Stimulated activated CD4-positive, alpha-beta T cell treated with anti-CD3 and anti-CD28 coated beads, Interleukin-12 subunit alpha, Interleukin-12 subunit beta, amount 100 ng/mL, for 24 hours (primary cell): ENCODE measurements around the gene PKHD1.

Source experiments
- DNase-seq, 2 experiments: peaks; one replicate each; pipeline ENCODE4 v3.0.0-alpha.2; 2020; ENCODE audit warnings: low read depth in 2 of 2

Gene PKHD1

DNA sequence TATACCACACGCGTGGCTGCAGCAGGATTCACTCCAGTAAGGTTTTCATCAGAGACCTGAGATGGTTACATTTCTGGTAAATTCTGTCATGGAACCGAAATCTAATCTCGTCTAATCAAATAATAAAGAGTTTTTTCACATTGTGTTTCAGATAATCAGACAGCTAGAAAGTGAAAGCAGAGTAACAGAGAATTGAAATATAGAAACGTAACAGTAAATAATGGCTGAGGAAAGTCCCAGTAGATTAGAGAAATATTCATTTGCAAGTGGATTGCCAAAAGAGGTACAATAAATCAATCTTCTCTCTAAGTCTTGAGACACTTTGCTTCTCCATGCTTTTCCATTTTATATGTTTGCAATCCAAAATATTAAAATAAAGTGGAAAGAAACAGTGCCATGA, 42.4 kb downstream of the PKHD1 start:
- no peak for DNase-seq

DNA sequence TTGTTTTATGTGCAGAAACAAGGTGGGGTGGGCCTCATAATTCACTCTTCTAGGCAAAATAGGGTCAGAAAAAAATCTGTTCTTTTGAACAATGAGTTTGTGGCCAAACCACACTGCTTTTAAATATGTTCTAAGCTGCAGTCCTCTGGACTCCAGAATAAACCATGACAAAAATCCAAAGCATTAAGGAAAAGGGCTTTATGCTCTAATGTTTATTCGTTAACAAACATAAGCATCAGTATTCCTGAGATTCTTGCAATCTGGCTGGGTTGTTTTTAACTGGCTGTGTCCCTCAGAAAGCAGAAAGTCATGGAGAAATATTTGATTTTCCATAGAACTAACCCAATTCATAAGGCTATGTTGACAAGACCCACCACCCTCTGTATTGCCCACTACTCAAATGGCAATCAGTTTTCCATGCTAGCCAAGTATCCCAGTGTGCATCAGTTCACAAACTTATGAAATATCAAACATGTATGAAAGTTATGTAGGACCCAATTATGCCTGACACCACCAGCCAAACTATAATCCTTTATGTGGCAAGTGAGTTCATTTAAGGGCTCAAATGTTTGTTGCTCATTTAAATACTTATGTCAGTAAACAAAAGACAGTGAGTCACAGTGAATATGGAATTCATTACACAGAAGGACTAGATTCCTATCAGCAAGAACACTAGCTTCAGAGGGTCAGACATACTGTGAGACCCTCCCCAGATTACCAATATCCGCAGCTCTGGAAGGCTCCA, 45.1 kb downstream of the PKHD1 start:
- no peak for DNase-seq

DNA sequence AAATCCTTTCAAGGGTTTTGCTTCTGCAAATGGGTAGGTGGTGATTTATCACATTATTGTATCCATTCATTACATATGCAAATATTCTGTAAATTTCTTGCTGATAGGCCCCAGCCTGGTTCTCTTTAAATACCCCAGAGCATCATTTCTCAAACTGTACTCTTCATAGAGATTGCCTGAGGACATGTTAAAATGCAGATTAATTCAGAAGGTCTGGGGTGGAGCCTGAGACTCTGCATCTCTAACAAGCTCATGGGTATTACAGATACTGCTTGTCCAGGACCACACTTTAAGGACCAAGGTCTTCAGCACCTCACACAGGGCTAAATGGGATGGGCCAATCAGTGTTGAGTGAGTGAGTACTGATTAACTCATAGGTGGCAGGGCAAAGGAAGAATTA, 46.3 kb downstream of the PKHD1 start:
- no peak for DNase-seq

DNA sequence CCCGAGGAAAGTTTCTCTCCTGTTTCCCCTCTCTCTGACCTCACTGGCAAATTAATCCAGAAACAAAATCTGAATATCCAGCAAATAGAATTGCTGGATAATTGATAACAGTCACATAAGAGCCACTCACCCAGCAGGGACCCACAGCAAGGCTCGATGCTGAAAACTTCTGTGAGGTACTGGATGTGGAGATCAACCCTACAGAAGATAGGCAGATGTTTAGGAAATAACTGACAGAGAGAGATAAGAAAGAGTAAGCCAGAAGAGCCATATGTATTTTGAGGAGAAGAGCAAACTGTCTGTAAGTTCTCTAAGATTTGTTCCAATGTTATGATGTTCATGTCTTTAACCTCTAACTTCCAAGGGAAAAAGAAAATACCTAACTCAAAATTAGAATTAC, 59.7 kb downstream of the PKHD1 start:
- DNase-seq, result no peak

DNA sequence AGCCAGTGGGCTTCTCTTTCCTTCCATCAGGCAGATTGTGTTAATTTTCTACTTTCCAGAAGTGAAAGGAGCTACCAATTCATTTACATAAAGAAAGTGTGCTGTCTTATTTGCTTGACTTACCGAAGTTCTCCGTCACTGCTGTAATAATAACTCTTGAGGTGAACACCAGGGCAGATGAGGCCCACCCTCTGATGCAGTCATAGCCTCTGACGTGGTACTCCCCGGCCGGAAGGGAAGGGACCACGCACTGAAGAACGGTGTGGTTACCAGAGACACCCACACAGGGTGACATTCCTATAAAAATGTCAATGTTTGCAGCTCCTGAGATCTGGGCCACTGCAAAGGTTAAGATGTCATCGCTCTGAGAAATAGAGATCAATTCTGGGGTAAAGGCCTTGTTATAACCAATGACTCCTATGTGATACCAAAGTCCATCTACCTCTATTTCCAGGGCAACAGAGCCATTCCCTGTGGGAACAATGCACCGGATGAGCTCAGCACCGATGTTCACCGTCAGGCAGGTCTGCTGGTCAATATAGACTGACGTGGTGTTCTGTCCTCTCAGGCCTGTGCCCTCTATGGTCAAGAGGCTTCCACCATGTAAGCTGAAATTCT, 62.9 kb downstream of the PKHD1 start:
- DNase-seq, result no peak

DNA sequence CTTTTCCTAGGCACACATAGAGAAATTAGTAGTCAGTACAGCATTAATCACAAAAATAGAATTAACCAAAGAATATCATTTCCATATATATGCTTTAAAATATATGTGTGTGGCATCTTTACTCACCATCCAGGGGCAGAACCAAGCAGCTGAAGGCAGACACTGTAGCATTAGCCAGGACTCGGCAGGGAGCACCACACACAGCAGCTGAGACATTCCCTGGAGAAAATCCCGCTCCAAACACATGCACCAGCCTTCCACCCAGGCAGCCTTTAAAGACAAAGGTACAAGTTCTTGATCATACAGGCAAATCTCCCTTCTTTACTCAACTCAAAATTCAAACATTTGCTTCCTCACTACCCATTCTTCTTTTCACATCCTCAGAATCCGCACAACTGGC, 64.7 kb downstream of the PKHD1 start:
- no peak for DNase-seq

DNA sequence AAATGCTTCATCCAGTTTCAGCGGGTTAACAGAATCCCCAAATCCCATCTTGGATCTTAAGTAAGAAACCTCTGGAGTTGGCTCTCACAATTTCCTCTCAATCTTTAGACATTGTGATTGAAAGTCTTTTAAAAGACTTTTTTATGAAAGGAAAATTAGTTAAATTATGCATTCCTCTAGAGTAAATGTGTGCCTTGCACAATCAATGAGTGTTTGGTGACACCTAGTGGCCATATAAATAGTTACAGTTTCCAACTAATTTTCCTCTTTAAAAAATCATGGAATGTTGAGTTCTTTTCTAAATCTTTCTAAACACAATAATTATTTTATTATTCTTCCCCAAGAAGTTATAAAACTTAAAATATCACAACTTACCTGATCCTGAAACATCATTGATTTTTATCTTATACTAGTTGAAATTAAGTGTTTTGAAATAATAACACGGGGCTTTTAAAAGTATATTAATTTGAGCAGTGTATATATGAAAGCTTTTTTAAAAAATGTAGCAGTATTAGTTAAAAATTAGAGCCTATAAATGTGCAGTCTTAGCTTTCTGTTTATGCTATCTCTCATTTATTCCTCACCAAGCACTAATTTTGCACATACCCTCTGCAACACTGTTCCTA, 66.4 kb downstream of the PKHD1 start:
- DNase-seq, result no peak

DNA sequence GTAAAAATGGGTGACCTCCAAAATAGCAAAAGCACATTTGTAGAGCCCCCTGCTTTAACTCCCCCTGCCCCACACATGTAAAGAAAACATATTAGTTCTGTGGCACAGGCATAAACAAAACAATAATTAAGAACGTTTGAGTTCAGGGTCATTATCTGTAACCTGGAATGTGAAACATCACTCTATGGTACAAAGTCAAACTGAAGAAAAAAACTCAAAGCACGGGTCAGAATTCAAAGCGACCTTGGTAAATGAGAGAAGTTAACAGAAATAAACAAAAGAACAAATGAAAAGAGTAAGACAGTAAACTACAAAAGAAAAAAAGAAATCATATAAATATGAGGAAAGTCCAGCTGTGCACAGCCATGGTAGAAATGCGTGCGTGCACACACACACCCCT, 67.5 kb downstream of the PKHD1 start:
- no peak for DNase-seq

DNA sequence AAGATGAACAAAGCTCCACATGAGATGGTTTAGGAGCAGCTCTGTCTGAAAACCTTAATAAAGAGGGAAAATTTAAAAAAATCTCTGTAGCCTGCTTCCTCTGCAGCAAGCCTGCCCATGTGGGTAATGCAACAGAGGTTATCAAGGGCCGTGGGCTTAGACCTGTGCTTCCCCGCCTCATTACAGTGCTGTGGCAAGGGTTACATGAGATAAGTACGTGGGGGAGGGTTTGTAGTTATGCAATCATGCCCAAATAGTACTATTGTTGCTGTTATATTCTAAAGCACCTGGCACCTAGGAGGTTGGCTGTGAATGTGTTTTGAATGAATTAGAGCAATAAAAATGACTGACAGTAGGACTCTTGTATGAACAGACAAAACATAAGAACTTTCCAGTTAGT, 68.3 kb downstream of the PKHD1 start:
- DNase-seq, result no peak

DNA sequence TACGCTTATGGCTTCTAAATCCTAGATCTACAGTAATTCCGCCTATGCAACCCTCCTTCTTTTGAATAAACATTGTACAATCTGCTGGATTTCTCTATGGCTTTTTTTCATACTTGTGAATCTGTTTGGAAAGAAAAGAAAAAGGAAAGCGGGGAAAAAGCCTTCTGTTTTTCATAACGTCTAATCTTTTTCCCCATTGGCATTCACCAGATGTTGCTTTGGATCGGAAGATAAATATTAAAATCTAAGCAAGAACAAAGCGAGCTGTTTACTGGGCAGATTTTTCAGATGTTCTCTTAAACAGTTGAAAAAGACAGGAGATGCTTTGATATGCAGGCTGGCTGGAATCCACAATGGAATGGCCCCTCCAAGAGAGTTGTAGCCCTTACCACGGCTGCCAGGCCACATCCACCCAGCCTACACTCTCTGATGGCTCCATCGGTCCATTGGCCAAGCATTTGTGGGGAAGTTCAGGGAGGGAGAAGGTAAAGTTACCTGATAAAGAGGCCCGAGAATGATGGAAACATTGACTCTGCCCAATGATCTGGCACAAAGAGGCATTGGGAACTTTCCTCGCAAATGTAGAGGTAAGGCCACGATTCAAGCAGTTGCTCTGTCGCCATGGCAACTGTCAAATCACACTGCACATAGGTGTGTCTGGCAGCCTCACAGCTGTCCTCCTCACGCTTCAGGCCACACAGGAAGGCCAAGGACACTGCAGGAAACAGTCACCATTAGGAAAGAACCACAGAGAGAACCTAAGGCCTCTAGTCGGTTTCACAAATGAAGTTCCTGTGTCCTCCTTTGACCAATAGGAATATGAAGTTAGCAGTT, 70.3 kb downstream of the PKHD1 start:
- no peak for DNase-seq

DNA sequence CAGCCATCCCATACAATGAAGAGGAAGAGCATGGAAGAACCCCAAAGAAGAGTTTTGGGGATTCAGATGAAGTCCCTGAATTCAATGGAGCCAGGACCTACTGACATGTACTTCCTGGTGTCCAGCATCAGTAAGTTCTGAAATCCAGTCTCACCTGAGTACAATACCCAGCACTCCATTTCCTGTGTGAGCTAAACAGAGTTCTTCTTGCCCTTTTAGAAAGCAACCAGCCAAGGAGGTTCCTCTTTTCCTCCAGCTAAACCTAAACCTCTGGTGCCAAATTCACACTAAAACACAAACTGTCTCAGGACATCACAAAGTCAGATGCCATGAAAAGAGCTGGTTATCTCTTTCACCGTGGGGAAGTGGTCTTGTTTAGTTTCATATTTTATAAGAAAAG, 71.5 kb downstream of the PKHD1 start:
- no peak for DNase-seq

DNA sequence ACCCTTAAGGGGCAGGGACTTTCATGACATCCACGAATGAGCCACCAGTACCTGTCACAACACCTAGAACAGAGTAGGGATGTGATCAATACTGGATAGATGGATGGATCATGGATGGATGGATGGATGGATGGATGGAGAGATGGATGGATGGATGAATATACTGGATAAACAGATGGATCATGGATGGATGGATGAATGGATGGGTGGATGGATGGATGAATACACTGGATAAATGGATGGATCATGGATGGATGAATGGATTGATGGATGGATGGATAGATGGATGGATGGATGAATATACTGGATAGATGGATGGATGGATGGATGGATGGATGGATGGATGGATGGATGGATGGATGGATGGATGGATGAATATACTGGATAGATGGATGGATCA, 73.0 kb downstream of the PKHD1 start:
- no peak for DNase-seq

DNA sequence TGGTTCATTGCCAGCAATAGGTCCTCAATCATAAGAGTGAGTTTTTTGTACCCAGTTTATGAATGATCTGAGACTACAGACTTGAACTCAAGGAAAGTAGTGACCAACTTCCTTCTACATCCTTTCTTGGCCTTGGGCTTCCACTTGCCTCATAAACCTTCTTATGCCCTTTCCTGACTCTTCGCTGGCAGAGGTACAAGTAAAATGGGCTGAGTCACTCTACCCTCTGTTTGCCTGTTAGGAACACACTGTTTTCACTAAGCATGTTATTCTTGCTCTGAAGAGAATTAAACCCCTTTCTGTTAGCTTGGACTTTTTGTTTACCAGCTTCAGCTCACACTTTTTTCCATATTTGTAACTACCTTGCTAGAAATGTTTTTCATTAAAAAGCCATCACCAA, 74.4 kb downstream of the PKHD1 start:
- DNase-seq, result no peak

DNA sequence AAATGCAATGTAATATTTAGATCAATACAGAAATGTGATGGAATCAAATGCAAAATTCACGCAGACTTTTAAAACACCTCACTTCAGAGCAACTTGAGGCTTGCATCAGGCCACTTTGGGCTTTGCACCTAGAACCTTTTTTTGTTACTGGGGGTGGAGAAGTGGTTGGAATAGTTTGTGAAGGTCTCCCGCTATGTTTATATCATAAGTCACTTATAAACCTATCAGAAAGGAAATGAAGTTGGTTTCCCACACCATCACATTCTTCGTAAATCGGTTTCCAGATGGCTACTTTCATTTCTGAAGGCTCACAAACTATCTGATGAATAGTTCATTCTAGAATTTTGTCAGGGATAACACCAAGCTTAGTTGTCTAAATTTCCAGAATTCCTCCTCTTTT, 74.8 kb downstream of the PKHD1 start:
- no peak for DNase-seq

DNA sequence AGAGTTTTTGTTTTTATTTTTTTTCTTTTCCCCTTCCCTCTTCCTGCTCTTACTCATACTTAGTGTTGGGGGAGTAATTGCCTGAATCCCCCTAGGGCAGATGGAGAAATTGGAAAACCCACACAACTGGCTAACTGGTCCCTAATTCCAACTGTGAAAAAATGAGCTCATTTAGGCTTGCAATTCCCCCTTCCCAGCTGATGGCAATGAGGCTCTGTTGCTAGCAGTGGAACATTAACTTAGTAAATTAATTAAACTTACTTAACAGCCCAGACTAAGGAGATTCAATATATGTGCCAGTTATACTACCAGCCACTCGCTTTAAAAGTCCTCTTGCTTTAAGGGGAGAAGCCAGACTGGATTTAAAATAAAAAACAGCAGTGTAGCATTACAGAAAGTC, 76.6 kb downstream of the PKHD1 start:
- no peak for DNase-seq

DNA sequence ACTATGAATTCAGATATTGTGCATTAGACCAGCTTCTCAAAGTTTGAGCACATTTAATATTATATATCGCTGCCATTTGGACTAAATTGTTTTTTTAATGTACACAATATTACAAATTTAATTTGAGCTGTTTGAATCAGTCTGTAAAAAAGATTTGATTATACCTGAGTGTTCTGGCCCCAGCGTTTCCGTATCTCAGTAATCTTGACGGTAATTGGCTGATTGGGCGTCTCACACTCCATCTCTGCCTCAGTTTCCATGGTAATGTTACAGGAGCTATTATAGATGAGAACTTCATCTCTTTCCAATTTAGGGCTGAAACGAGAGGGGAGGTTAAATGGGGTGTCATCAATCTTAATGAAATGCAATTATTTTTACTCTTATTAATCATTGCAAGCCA, 77.3 kb downstream of the PKHD1 start:
- DNase-seq, result no peak

DNA sequence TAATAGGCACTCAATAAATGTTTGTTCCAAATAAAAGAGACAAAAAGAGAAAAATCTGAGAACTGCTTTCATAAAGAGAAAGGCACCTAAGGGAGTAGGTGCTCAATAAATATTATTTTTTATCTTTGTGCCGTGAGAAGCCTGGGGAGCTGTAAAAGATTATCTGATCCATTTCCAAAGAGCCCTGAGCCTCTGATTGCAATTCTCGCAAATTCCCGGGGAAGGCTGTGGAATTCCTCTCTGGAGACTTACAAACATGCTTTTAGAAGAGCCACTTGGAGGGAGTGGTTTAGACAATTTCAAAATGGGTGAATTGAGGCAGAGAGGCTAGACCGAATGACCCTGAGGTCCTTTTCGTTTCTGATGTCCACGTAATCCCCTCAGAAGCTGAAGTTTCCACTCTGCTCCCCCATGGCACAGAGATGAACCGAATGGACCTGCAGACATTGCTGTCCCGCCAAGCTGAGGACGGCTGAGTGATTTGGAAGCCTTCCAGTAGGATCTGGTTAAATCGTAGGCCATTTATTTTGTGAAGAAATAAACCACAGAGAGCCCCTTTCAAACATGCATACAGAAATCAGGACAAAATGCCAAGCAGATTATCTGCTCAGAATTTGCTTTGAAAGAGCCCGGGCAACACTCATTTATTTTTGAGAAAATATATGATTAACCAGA, 77.8 kb downstream of the PKHD1 start:
- DNase-seq, result no peak

DNA sequence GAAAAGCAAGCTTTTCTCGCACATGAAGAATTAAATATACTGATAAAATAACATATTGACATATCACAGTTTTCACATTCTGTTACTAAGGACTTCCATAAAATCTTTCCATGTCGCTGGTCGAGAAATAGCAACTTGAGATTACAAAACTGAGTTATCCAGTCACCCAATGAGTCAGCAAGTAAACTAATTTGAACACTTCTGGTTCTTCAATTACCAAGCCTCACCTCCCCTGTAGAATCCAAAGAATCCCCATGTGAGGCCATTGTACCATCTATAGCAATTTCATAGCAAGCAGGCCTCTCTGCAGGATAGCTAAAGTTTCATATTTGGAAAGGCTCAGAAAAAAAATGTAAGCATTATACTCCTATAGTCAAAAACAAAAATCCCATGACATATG, 87.3 kb downstream of the PKHD1 start:
- DNase-seq, result no peak

DNA sequence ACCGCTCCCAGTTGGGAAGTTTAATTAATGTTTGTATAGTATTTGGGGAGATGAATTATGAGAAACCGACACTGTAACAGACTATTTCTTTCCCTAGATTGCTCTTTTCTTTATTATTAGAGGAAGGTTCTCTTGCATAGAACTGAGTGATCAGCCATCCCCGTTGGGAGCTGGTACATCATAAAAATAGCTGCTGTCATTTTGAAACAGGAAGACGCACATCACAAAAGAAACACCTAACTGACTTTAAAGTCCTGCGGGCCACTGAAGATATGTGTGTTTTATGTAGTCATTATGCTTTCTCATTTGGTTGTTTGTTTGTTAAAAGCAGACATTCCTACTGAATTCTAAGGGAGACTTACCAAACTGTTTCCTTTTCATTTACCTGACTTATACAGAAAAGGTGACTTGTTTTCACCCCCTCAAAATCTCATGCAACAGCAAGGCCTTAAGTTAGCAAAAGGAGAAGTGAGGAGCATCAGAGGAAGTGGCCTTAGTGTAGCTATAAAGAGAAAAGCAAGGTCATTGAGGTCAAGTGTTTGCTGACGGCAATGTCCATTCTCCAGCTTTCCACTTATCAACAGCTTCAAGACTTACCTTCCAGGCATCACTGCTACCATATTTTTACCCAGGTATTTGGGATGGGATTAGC, 91.0 kb downstream of the PKHD1 start:
- DNase-seq, result no peak

DNA sequence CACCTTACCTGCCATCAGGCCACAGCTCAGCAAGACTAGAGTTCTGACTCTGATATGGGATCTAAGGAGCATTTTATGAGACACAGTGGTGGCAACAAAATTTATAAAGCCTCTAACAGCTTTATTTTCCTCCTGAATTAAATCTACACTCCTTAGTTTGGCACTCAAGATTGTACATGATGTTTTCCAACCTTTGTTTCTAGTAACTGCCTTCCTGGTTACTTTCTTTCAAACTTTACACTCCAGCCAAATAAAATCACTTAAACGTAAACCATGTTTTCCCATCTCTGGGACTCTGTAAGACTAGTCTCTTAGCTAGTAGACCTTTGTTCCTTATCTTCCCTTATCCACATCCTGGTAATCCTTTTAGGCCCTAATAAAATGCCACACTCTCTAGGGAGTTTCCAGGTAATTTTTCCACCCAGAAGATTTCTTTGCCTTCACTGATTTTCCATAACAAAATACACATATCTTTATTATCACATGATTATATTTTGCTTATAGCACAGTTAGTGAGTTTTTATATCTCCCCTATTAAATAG, 92.1 kb downstream of the PKHD1 start:
- no peak for DNase-seq

DNA sequence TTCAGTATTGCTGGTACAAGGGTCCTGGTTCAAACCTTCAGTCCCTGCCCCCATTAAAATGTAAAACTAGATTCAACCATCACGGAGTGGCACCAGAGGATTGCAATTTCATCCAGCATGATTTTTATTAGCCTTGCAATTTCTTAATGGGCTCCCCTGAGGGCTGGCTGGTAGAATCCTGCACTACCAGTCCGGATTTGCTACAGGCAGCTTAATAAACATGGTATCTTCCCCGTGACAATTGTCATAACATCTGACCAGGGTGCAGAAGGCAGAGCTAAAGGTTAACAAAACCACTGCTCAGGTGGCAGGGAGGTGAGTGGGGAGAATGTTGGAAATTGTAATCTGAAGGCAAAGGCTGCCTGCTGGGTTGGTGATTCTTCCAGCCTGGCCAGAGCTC, 94.5 kb downstream of the PKHD1 start:
- DNase-seq, result no peak
